Testis (tissue), 3 donors: ENCODE data around the gene GATAD2B. TPM values are rescaled to one million over a fixed set of nuclear protein-coding genes. Genes with fewer than 3 reads are reported as not detected.

Source experiments
- DNase-seq: peaks from one replicate; pipeline ENCODE4 v3.0.0-alpha.2; 2019
- H3K27ac ChIP-seq, 2 donors: fragments of 200-600 bp; sonication (generic); one replicate each; pipeline ENCODE4 v1.5.1; 2019
- H3K27me3 ChIP-seq: fragments of 200-600 bp; sonication (generic); one replicate; pipeline ENCODE4 v1.5.1; 2019
- H3K36me3 ChIP-seq: fragments of 200-600 bp; sonication (generic); one replicate; pipeline ENCODE4 v1.5.1; 2017; ENCODE audit warnings: low read depth; ENCODE audit errors: missing control alignments
- H3K4me1 ChIP-seq: fragments of 200-600 bp; sonication (generic); one replicate; pipeline ENCODE4 v1.5.1; 2019
- H3K4me3 ChIP-seq, 2 donors: fragments of 200-600 bp; sonication (generic); one replicate each; pipeline ENCODE4 v1.5.1; 2017 to 2019
- H3K9me3 ChIP-seq: fragments of 200-600 bp; sonication (generic); one replicate; pipeline ENCODE4 v1.5.1; 2017
- POLR2A ChIP-seq: fragments of 450-650 bp; IDR thresholded peaks from one replicate; pipeline ENCODE4 v1.6.1; 2017; ENCODE audit warnings: antibody characterized with exemption, mild to moderate bottlenecking, moderate library complexity
- WGBS, 2 donors: methylation state at CpG; one replicate each; pipeline ENCODE4 v1.1.5; 2018; 5-methylcytosine and 5-hydroxymethylcytosine counted together
- intact Hi-C: fragments of 100-400 bp; cut with DNase I; formaldehyde crosslinking; loops from one replicate; pipeline ENCODE4 v1.15.1; 2023; ENCODE audit warnings: low total_unique reads
- polyA plus RNA-seq: library from polyadenylated mRNA; stranded (reverse); fragments of 350-450 nt; fragmentation: Illumina TruSeq; extraction: RNeasy Lipid Tissue Mini Kit (QIAGEN cat#74804); gene quantifications from one replicate; pipeline ENCODE4 v1.2.3, GENCODE V29; 2014; ENCODE audit warnings: low read depth, low replicate concordance; ENCODE audit not compliant: insufficient read depth
- total RNA-seq, 2 donors: library from RNA; depleted of rRNA; stranded (reverse); fragments of >200 nt; gene quantifications; one replicate each; pipeline ENCODE4 v1.2.3, GENCODE V29; 2016
- TF ChIP-seq, protein P1 (sequence below), 3 experiments: fragments of 450-650 bp in 2 of 3; fragments of 200-600 bp in 1 of 3; sonication (generic) in 1 of 3; IDR thresholded peaks; one replicate each; pipeline ENCODE4 v1.5.1; 2016 to 2019; ENCODE audit warnings: antibody characterized with exemption in 3 of 3, mild to moderate bottlenecking in 2 of 3, moderate library complexity in 1 of 3

The GATAD2B gene
- total and polyA plus RNA-seq, 3 donors from 2014 or later, result 26.5 to 37.4 (median 32.1) TPM

DNA sequence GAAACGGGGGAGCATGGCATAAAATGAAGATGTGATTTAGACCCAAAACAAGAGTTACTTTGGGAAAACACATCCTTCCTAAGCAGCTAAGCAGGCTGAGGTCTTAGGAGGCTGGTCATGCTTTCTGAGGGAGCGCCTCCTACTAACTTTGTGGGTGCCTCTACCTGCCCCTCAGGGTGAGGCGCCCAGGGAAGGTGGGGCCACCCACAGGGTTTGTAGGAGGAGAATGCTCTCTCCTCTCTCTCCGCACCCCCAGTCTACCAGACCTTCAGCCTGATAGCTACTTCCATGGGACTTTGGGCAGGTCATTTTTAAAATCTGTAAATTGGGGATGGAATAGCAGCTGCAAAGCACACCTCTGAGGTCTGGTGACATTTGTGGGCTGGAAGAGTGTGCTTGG, 123.8 kb downstream of the GATAD2B start:
- WGBS, 2 donors, result 95 to 96% methylated on average over 4 of the region's 4 CpGs
- Histone ChIP-seq H3K9me3 (no peaks in the 10 kb centered on the region), H3K4me3 (no peak overlapping the region), H3K36me3 (no peaks in the 10 kb centered on the region), H3K27ac (no peak overlapping the region), H3K4me1 (no peaks in the 10 kb centered on the region), H3K27me3 (no peaks in the 10 kb centered on the region)
- peak; percentile 12 for DNase-seq
- intact Hi-C loops, result loop anchor here (10.0 kb wide), 1 partner anchor 146 kb away; the partner anchor contains the start of gene DENND4B
- no peak for TF ChIP-seq POLR2A
- TF ChIP-seq, protein P1, sequence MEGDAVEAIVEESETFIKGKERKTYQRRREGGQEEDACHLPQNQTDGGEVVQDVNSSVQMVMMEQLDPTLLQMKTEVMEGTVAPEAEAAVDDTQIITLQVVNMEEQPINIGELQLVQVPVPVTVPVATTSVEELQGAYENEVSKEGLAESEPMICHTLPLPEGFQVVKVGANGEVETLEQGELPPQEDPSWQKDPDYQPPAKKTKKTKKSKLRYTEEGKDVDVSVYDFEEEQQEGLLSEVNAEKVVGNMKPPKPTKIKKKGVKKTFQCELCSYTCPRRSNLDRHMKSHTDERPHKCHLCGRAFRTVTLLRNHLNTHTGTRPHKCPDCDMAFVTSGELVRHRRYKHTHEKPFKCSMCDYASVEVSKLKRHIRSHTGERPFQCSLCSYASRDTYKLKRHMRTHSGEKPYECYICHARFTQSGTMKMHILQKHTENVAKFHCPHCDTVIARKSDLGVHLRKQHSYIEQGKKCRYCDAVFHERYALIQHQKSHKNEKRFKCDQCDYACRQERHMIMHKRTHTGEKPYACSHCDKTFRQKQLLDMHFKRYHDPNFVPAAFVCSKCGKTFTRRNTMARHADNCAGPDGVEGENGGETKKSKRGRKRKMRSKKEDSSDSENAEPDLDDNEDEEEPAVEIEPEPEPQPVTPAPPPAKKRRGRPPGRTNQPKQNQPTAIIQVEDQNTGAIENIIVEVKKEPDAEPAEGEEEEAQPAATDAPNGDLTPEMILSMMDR (IDR thresholded peaks at IDR 0.05), result no peak

- TF ChIP-seq, protein P1 (IDR thresholded peaks at IDR 0.05), result no peak
- TF ChIP-seq POLR2A, result no peak
- H3K9me3 ChIP-seq, result no peaks in the 10 kb centered on the region
- no peak overlapping the region for H3K4me3 ChIP-seq
- H3K4me1 ChIP-seq, result no peaks in the 10 kb centered on the region
- intact Hi-C loops, result loop anchor here (10.0 kb wide), 1 partner anchor 146 kb away; the partner anchor contains the start of gene DENND4B
- peak; percentile 12 for DNase-seq
- WGBS, 2 donors, result 72 to 83% methylated on average over 3 of the region's 3 CpGs
- H3K27ac ChIP-seq, result no peak overlapping the region
- no peaks in the 10 kb centered on the region for H3K27me3 ChIP-seq
- no peaks in the 10 kb centered on the region for H3K36me3 ChIP-seq
Measured at GRCh38 chr1:153798468-153798780, 124.3 kb downstream of the GATAD2B start.

DNA sequence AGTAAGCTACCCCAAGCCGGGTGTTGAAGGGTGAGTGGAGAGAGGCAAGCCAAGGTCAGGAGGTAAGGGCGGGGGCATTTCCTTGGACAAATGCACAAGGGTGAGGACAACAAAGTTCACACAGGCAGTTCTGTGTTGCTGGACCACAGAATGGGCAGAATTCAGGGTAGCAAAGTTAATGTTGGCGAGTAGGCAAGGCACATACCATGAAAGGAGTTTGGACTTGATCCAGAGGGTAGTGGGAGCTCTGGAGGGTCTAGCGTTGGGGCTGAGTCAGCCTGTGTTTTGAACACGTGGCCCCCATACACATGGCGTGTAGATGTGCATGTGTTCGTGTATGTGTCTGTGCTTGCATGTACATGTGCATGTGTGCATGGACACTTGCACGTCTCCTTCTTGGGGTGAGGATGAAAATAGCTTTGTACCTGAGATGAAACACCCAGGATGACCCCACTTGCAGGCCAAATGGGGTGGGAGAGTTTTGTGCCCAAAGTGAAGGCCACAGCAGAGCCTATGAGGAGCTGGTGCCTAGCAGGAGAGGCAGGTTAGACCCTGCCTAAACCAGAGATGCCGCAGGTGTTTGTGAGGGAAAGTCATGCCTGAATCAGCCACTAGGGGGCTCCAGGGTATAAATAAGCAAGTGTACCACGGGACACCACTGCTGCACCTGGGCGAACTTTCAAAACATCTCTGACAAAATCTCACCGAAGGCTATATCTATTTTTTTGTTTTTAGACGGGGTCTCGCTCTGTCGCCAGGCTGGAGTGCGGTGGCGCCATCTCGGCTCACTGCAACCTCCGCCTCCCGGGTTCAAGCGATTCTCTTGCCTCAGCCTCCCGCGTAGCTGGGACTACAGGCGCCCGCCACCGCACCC, 125.7 kb downstream of the GATAD2B start:
- H3K36me3 ChIP-seq, result no peaks in the 10 kb centered on the region
- peak; percentile 96 for DNase-seq
- H3K27me3 ChIP-seq, result no peaks in the 10 kb centered on the region
- no peak overlapping the region for H3K27ac ChIP-seq
- TF ChIP-seq POLR2A, result no peak
- TF ChIP-seq, protein P1 (IDR thresholded peaks at IDR 0.05), result peak; percentile 89 to 99 (median 93)
- intact Hi-C loops, result loop anchor here (10.0 kb wide), 1 partner anchor 148 kb away; the partner anchor contains the start of gene DENND4B
- H3K9me3 ChIP-seq, result no peaks in the 10 kb centered on the region
- H3K4me3 ChIP-seq, result peak overlapping the region in 1 of 2 donors; percentile 14
- no peaks in the 10 kb centered on the region for H3K4me1 ChIP-seq
- WGBS, 2 donors, result 57 to 64% methylated on average over 20 to 26 of the region's 26 CpGs

DNA sequence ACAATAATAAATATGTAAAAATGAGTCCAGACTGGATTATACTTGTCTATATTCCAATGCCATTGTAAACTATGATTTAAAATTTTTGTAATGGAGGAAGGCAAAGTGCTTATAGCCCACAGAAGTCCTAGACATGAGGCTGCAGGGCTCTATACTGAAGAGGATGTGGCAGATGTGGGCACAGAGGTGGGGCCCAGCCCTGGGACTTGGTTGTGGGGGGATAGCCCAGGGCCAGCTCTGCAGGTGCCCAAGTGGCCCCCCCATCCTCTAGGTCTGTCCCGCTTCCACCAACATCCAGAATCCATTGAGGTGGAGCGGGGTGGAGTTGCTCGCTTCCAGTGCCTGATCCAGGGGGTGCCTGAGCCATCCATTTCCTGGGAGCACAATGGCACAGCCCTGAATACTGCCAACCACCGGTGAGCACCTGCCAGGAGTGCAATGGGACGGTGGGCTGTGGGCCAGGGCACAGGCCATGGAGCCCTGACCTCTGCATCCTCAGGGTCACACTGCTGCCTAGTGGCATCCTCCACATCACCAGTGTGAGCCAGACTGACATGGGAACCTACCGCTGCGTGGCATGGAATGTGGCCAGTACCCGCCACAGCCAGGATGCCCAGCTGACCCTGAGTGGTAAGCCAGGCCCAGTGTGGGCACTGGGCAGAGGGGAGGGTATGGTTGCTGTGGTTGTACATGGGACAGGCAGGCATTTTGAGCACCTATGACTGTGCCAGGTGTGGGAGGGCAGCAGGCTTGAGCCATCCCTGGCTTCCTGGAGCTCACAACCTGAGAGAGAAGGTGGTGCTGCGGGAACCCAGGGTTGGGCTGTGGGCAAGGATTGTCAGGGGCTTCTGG, 126.6 kb downstream of the GATAD2B start:
- H3K4me3 ChIP-seq, result no peak overlapping the region
- H3K27ac ChIP-seq, result no peak overlapping the region
- WGBS, 2 donors, result 73 to 93% methylated on average over 6 to 9 of the region's 9 CpGs
- intact Hi-C loops, result loop anchor here (10.0 kb wide), 1 partner anchor 149 kb away; the partner anchor contains the start of gene DENND4B
- H3K27me3 ChIP-seq, result no peaks in the 10 kb centered on the region
- H3K9me3 ChIP-seq, result no peaks in the 10 kb centered on the region
- peak; percentile 12 for DNase-seq
- no peaks in the 10 kb centered on the region for H3K4me1 ChIP-seq
- H3K36me3 ChIP-seq, result no peaks in the 10 kb centered on the region
- no peak for TF ChIP-seq POLR2A
- TF ChIP-seq, protein P1 (IDR thresholded peaks at IDR 0.05), result no peak
